22Rv1 (cell line): Measurements from ENCODE around the gene SMIM22.

Experiments used
- H3K27ac ChIP-seq: fragments of 450-650 bp; 2 replicates; pipeline ENCODE4 v1.5.1; 2017
- ZFX ChIP-seq: fragments of 450-650 bp; IDR thresholded peaks from 2 replicates; pipeline ENCODE4 v1.6.1; 2017; ENCODE audit warnings: antibody characterized with exemption, borderline replicate concordance
- TF ChIP-seq, protein P1 (sequence below): fragments of 450-650 bp; IDR thresholded peaks from 2 replicates; pipeline ENCODE4 v1.5.1; 2017; ENCODE audit warnings: mild to moderate bottlenecking

The SMIM22 gene

DNA sequence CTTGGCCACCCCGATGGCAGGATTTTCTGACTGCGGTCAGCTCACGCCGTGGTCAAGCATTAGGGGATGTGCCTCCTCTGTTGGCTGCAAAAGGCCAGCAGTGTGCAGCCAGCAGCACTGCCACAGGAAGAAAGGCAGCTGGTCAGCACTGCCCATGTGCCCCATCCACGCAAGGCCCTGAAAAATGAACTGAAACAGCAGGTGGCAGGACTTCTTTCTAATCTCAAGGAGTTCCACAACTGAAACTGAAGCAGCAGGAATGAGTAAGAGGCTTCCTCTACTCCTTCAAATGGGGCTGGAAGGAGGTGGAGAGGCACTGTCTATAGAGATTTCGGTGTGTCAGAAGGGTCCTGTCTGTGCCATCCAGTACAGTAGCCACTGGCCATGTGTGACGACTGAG is 31.4 kb upstream of the SMIM22 start:
- H3K27ac ChIP-seq = no peak overlapping the region
- TF ChIP-seq, protein P1, sequence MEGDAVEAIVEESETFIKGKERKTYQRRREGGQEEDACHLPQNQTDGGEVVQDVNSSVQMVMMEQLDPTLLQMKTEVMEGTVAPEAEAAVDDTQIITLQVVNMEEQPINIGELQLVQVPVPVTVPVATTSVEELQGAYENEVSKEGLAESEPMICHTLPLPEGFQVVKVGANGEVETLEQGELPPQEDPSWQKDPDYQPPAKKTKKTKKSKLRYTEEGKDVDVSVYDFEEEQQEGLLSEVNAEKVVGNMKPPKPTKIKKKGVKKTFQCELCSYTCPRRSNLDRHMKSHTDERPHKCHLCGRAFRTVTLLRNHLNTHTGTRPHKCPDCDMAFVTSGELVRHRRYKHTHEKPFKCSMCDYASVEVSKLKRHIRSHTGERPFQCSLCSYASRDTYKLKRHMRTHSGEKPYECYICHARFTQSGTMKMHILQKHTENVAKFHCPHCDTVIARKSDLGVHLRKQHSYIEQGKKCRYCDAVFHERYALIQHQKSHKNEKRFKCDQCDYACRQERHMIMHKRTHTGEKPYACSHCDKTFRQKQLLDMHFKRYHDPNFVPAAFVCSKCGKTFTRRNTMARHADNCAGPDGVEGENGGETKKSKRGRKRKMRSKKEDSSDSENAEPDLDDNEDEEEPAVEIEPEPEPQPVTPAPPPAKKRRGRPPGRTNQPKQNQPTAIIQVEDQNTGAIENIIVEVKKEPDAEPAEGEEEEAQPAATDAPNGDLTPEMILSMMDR = no peak
- TF ChIP-seq ZFX = no peak

DNA sequence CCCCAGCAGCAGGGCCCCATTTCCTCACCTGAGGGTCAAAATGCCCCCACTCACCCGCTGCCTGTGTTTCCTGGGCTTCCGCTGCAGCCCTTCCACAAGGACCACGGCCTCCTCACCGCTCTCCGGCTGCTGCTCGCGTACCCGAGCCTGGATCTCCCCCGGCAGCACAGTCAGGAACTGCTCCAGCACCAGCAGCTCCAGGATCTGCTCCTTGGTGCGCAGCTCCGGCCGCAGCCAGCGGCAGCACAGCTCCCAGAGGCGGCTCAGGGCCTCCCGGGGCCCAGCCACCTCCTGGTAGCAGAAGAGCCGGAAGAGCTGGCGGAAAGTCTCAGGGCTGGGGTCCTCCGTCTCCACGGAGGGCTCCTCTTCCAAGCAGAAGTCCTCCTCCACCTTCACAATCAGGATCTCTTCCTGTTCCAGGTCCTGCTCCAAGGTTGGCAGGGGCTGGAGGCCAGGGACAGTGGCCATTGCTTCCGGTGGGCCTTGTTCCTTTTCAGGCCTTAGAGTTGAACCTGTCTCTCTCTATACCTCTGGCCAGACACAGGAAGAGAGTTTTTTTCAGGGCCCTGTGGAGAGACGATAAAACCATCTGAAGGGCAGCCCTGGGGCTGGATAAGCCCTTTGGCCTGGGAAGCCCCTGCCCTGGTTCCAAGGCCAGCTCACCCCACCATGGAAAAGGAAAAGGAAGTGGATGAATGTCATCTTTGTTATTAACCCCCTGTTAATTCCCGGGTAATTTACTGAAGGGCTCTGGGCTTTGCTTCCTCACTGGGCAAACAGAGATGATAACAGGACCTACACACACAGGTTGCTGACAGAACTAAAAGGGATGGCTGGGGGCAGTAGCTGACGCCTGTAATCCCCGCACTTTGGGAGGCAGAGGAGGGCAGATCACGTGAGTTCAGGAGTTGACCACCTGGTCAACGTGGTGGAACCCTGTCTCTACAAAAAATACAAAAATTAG is 29.4 kb upstream of the SMIM22 start:
- H3K27ac ChIP-seq = peak overlapping the region; percentile 91
- TF ChIP-seq, protein P1 = no peak
- TF ChIP-seq ZFX = no peak

DNA sequence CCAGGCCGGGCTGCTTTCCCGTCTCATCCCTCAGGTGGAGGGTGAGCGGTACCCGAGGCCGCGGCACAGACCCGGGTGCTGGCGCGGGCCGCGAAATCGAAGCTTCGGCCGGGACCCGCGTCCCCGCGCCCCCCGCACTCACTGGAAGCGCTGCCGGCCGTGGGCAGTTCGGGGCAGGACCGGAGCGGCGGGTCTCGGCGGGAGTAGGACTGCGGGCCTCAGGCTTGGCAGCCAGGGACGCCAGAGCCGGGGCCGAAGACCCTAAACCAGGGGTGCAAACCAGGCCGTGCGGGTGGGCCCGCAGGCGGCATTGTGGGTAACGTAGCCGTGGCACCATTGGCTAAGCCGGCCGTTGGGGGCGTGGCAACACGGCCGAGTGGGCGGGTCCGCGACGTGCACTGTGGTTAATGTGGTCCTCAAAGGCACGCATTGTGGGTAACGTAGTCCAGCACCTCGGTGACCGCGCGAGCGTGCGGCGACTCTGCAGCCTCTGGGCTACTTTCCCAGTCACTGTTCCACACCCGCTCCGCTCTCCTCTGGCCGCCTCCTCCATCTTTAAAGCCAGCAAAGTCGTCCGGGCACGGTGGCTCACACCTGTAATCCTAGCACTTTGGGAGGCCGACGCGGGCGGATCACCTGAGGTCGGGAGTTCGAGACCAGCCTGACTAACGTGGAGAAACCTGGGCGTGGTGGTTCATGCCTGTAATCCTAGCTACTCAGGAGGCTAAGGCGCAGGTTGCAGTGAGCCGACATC is 28.1 kb upstream of the SMIM22 start, which contains the start of gene ZNF500:
Gene ZNF500, minus strand, starts transcription at position 288 of the 754 bp plus-strand sequence. CDS start 1,184 bp downstream, outside the sequence.
- TF ChIP-seq, protein P1 = no peak
- TF ChIP-seq ZFX = no peak

DNA sequence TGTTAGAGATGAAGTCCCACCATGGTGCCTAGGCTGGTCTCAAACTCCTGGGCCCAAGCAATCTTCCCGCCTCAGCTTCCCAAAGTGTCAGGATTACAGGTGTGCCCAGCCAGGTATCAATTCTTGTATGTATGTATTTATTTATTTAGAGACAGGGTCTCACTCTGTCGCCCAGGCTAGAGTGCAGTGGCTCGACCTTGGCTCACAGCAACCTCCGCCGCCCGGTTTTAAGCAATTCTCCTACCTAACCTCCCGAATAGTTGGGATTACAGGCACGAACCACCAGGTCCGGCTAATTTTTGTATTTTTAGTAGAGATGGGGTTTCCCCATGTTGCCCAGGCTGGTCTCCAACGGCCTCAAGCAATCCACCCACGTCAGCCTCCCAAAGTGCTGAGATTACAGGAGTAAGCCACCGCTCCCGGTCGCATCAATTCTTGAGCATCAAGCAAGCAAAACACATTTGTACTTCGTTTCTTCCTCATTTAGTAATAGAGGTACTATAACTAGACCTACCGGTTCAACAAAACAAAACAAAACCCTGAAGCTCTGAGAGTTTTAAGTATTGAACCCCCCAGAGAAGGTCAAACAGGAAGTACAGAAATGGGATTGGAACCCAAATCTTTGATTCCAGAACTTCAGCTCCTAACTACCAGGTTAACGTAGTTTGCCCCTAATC is 27.2 kb upstream of the SMIM22 start:
- TF ChIP-seq ZFX = no peak
- TF ChIP-seq, protein P1 = no peak
- peak overlapping the region; percentile 91 for H3K27ac ChIP-seq

More for the DNA sequence above, 28.1 kb upstream of the SMIM22 start, which contains the start of gene ZNF500:
- H3K27ac ChIP-seq = peak within 1 kb of the TSS; percentile 91

DNA sequence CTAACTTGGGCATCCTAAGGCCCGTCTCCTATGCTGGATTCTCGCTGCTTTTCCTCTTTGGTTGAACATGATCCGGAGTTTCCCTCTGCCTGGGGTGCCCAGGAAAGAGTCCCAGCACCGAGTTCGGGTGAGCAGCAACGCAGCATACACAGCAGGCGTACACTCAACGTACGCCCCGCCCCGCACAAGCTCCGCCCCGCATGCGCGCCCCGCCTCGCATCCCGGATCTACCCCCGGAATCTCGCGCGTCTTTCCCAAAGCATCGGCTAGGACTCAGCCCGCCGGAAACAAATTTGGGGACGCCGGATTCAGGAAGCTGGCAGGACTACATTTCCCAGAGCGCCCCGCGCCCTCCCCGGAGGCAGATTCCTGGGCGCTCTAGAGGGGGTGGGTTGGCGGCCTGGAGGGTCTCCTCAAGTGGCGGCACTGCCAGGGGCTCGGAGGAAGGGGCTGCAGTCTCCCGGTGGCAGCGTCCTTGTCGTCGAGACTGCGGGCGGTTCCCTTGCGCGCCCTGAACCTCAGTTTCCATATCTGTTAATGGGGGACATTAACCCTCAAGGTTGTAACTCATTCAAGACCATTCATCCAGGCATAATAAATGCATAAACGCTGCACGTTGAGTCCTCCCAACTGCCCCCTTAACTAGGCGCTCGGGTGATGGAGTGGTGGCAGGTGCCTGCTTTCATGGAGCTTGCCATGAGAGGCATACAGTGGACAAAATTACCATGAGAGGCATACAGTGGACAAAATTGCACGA is 26.4 kb upstream of the SMIM22 start:
- TF ChIP-seq, protein P1 = no peak
- TF ChIP-seq ZFX = no peak
- H3K27ac ChIP-seq = peak overlapping the region; percentile 91

DNA sequence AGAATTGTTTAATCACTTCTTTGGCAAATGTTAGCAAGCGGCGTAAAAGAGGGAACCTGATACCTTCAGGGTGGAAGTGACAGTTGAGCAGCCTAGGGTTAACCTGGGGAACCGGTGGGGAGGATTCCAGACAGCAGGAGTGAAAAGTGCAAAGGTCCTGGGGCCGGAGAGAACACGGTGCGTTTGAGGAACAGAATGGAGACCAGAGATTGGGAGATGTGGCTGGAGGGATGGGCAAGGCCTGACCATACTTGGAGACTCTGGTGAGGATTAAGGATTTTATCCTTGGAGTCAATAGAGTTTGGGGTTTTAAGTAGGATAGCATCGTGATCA is 25.9 kb upstream of the SMIM22 start:
- peak overlapping the region; percentile 91 for H3K27ac ChIP-seq
- TF ChIP-seq ZFX = no peak
- TF ChIP-seq, protein P1 = no peak
